K562 (cell line): ENCODE measurements around the gene ST6GAL1. TPM values are rescaled to one million over a fixed set of nuclear protein-coding genes. Genes with fewer than 3 reads are reported as not detected.

Source experiments
- ARNT ChIP-seq, 2 experiments: fragments of 450-650 bp; IDR thresholded peaks; 2 replicates each; pipeline ENCODE4 v1.6.1; 2016; ENCODE audit warnings: mild to moderate bottlenecking in 1 of 2
- FOXK1 ChIP-seq: sonication (generic); formaldehyde crosslinking; IDR thresholded peaks from 2 replicates; pipeline ENCODE4 v1.8.0; 2022; ENCODE audit warnings: missing genetic modification reagents, mild to moderate bottlenecking, borderline replicate concordance
- HMGN3 ChIP-seq: IDR thresholded peaks from 2 replicates; pipeline ENCODE4 v1.6.1; 2011; ENCODE audit warnings: borderline replicate concordance, low read depth, mild to moderate bottlenecking, mixed read lengths, low read length; ENCODE audit not compliant: insufficient read length; ENCODE audit errors: extremely low read depth
- L3MBTL2 ChIP-seq: fragments of 450-650 bp; IDR thresholded peaks from 2 replicates; pipeline ENCODE4 v1.6.1; 2016; ENCODE audit warnings: mild to moderate bottlenecking, moderate library complexity
- LCOR ChIP-seq: sonication (generic); formaldehyde crosslinking; IDR thresholded peaks from 2 replicates; pipeline ENCODE4 v1.8.0; 2022; ENCODE audit warnings: mild to moderate bottlenecking, missing genetic modification reagents
- NBN ChIP-seq: fragments of 450-650 bp; IDR thresholded peaks from 2 replicates; pipeline ENCODE4 v1.6.1; 2016; ENCODE audit warnings: low read depth, mild to moderate bottlenecking
- NELFE ChIP-seq: IDR thresholded peaks from 2 replicates; pipeline ENCODE4 v1.6.1; 2011; ENCODE audit warnings: mild to moderate bottlenecking; ENCODE audit not compliant: insufficient read depth, insufficient read length
- PML ChIP-seq: IDR thresholded peaks from 2 replicates; pipeline ENCODE4 v1.6.1; 2012; ENCODE audit warnings: low read length, inconsistent platforms
- POLR2AphosphoS2 ChIP-seq: IDR thresholded peaks from 2 replicates; pipeline ENCODE4 v1.6.1; 2012; ENCODE audit warnings: low read length, improper control_type of control experiment
- POLR2AphosphoS5 ChIP-seq: IDR thresholded peaks from 2 replicates; pipeline ENCODE4 v1.6.1; 2011; ENCODE audit warnings: mild to moderate bottlenecking, low read depth, low read length, moderate library complexity; ENCODE audit not compliant: control insufficient read depth, insufficient read depth
- SREBF1 ChIP-seq: fragments of 150-350 bp; IDR thresholded peaks from 2 replicates; pipeline ENCODE4 v1.6.1; 2014; ENCODE audit warnings: antibody characterized with exemption, low read depth, low read length, borderline replicate concordance
- XRCC4 ChIP-seq: IDR thresholded peaks from one replicate; pipeline ENCODE4 v1.6.1; 2011; ENCODE audit not compliant: insufficient read depth, insufficient read length; ENCODE audit errors: extremely low read depth
- polyA plus RNA-seq, 8 experiments: library from polyadenylated mRNA; depleted of rRNA in 4 of 8; stranded (reverse) in 5 of 8; unstranded in 3 of 8; fragments of >200 nt; fragmentation: Nextera tagmentation in 2 of 8; fragmentation: Illumina TruSeq in 1 of 8; extraction: Ambion mirVana in 2 of 8; extraction: Trizol in 1 of 8; gene quantifications; 2 replicates each; pipeline versions ENCODE4 v1.2.1 to v1.2.3, GENCODE V29; 2011 to 2014; ENCODE audit warnings: inconsistent platforms in 1 of 8, missing spikeins in 1 of 8
- total RNA-seq, 7 experiments: library from RNA; depleted of rRNA in 6 of 7; stranded (reverse); fragments of >200 nt in 6 of 7; fragmentation: Illumina TruSeq in 2 of 7; extraction: Trizol in 2 of 7; gene quantifications; 2 replicates each; pipeline versions ENCODE4 v1.2.1 to v1.2.3, GENCODE V29; 2011 to 2021; ENCODE audit warnings: low replicate concordance in 1 of 7
- TF ChIP-seq, protein P1 (sequence below): sonication (generic); formaldehyde crosslinking; IDR thresholded peaks from 2 replicates; pipeline ENCODE4 v1.8.1; 2023; ENCODE audit warnings: mild to moderate bottlenecking, missing genetic modification reagents
- TF ChIP-seq, protein P2 (sequence below), 3 experiments: IDR thresholded peaks in 2 of 3; conservative IDR thresholded peaks in 1 of 3; 2 replicates each; pipeline ENCODE4 v1.5.1; 2011 to 2012; ENCODE audit warnings: low read length in 3 of 3, mild to moderate bottlenecking in 3 of 3, control low read depth in 2 of 3, improper control_type of control experiment in 1 of 3, inconsistent platforms in 1 of 3, low read depth in 1 of 3, mixed read lengths in 1 of 3, moderate library complexity in 1 of 3; ENCODE audit not compliant: insufficient read depth in 2 of 3
- TF ChIP-seq, protein P3 (sequence below): fragments of 450-650 bp; IDR thresholded peaks from 2 replicates; pipeline ENCODE4 v1.7.1; 2018; ENCODE audit warnings: mild to moderate bottlenecking, low read depth; ENCODE audit not compliant: partially characterized antibody
- TF ChIP-seq, protein P4 (sequence below), 2 experiments: fragments of 250-450 bp in 1 of 2; fragments of 450-650 bp in 1 of 2; sonication (Bioruptor Pico) in 1 of 2; IDR thresholded peaks; 2 replicates each; pipeline versions ENCODE4 v1.6.1 to v1.8.0; 2016 to 2021; ENCODE audit warnings: mild to moderate bottlenecking in 2 of 2, moderate library complexity in 2 of 2, missing compliant biosample characterization in 1 of 2, missing genetic modification characterization in 1 of 2
- TF ChIP-seq, protein P5 (sequence below), 2 experiments: fragments of 450-650 bp; IDR thresholded peaks; 2 replicates each; pipeline ENCODE4 v1.6.1; 2016

Gene ST6GAL1
- total and polyA plus RNA-seq, 9 of the 15 experiments (the other 6 are each of a cell fraction or from before 2014, with no cell fraction given): 31.9 to 145 (median 71.0) TPM

DNA sequence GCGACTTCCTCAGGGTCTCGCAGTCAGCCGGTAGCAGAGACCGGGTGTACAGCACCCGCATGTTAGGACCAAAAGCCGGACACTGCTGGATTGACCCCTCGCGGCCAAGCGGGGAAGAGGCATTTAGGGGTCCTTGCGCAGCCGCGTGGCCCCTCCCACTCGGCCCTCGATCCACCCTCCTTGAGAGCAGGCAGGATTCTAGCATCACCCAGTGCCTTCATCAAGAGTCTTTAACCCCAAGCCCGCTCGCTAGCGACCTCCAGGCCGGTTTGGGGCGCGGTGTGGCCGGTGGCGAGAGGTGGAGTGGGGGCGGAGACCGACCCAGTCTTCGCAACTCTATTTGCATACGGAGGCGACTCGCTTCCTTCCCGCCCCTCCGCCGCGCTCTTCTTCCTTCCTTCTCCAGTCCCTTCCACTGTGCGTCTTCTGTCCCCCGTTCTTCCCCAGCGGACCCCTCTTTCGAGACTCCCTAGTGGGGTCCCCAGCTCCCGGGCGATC, at the start of gene ST6GAL1 (continued):
- TF ChIP-seq, protein P1, sequence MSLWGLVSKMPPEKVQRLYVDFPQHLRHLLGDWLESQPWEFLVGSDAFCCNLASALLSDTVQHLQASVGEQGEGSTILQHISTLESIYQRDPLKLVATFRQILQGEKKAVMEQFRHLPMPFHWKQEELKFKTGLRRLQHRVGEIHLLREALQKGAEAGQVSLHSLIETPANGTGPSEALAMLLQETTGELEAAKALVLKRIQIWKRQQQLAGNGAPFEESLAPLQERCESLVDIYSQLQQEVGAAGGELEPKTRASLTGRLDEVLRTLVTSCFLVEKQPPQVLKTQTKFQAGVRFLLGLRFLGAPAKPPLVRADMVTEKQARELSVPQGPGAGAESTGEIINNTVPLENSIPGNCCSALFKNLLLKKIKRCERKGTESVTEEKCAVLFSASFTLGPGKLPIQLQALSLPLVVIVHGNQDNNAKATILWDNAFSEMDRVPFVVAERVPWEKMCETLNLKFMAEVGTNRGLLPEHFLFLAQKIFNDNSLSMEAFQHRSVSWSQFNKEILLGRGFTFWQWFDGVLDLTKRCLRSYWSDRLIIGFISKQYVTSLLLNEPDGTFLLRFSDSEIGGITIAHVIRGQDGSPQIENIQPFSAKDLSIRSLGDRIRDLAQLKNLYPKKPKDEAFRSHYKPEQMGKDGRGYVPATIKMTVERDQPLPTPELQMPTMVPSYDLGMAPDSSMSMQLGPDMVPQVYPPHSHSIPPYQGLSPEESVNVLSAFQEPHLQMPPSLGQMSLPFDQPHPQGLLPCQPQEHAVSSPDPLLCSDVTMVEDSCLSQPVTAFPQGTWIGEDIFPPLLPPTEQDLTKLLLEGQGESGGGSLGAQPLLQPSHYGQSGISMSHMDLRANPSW: 0 out of 2 replicates have a peak, but pooled peaks have one; percentile 31
- TF ChIP-seq LCOR (CRISPR knock-in tag) (peak; percentile 58; the same call in 1 of the 2 replicates), PML (peak; percentile 58; the same call in 1 of the 2 replicates), FOXK1 (CRISPR knock-in tag) (0 out of 2 replicates have a peak, but pooled peaks have one; percentile 14), HMGN3 (peak; percentile 49), NELFE (no peak), NBN (peak; percentile 84), POLR2AphosphoS5 (peak; percentile 55; the same call in 1 of the 2 replicates), ARNT (IDR thresholded peaks at IDR 0.05) (peak in 1 of 2 experiments; percentile 49; a peak in 1 of 4 replicates), XRCC4 (no peak), L3MBTL2 (peak; percentile 88), SREBF1 (peak; percentile 36; the same call in 1 of the 2 replicates), POLR2AphosphoS2 (peak; percentile 44; the same call in 1 of the 2 replicates)
- TF ChIP-seq, protein P2, sequence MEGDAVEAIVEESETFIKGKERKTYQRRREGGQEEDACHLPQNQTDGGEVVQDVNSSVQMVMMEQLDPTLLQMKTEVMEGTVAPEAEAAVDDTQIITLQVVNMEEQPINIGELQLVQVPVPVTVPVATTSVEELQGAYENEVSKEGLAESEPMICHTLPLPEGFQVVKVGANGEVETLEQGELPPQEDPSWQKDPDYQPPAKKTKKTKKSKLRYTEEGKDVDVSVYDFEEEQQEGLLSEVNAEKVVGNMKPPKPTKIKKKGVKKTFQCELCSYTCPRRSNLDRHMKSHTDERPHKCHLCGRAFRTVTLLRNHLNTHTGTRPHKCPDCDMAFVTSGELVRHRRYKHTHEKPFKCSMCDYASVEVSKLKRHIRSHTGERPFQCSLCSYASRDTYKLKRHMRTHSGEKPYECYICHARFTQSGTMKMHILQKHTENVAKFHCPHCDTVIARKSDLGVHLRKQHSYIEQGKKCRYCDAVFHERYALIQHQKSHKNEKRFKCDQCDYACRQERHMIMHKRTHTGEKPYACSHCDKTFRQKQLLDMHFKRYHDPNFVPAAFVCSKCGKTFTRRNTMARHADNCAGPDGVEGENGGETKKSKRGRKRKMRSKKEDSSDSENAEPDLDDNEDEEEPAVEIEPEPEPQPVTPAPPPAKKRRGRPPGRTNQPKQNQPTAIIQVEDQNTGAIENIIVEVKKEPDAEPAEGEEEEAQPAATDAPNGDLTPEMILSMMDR (IDR thresholded peaks at IDR 0.05 in 2 of 3, conservative IDR thresholded peaks at IDR 0.05 in 1 of 3; ENCODE audit: insufficient read depth in 2 of 3, low read depth in 1 of 3, low read length in 3 of 3): peak; percentile 67 to 73 (median 69)
- TF ChIP-seq, protein P3, sequence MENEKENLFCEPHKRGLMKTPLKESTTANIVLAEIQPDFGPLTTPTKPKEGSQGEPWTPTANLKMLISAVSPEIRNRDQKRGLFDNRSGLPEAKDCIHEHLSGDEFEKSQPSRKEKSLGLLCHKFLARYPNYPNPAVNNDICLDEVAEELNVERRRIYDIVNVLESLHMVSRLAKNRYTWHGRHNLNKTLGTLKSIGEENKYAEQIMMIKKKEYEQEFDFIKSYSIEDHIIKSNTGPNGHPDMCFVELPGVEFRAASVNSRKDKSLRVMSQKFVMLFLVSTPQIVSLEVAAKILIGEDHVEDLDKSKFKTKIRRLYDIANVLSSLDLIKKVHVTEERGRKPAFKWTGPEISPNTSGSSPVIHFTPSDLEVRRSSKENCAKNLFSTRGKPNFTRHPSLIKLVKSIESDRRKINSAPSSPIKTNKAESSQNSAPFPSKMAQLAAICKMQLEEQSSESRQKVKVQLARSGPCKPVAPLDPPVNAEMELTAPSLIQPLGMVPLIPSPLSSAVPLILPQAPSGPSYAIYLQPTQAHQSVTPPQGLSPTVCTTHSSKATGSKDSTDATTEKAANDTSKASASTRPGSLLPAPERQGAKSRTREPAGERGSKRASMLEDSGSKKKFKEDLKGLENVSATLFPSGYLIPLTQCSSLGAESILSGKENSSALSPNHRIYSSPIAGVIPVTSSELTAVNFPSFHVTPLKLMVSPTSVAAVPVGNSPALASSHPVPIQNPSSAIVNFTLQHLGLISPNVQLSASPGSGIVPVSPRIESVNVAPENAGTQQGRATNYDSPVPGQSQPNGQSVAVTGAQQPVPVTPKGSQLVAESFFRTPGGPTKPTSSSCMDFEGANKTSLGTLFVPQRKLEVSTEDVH: no peak
- TF ChIP-seq, protein P4, sequence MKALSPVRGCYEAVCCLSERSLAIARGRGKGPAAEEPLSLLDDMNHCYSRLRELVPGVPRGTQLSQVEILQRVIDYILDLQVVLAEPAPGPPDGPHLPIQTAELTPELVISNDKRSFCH (CRISPR knock-in tag; IDR thresholded peaks at IDR 0.05): no peak
- TF ChIP-seq, protein P4 (tag; IDR thresholded peaks at IDR 0.05): 0 out of 2 replicates have a peak, but pooled peaks have one; percentile 52
- TF ChIP-seq, protein P5, sequence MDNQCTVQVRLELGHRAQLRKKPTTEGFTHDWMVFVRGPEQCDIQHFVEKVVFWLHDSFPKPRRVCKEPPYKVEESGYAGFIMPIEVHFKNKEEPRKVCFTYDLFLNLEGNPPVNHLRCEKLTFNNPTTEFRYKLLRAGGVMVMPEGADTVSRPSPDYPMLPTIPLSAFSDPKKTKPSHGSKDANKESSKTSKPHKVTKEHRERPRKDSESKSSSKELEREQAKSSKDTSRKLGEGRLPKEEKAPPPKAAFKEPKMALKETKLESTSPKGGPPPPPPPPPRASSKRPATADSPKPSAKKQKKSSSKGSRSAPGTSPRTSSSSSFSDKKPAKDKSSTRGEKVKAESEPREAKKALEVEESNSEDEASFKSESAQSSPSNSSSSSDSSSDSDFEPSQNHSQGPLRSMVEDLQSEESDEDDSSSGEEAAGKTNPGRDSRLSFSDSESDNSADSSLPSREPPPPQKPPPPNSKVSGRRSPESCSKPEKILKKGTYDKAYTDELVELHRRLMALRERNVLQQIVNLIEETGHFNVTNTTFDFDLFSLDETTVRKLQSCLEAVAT (IDR thresholded peaks at IDR 0.05): no peak; a peak in 1 of 4 replicates
